Spinal cord (tissue), 10 donors: ENCODE measurements around the gene FHOD3. TPM values are rescaled to one million over a fixed set of nuclear protein-coding genes. Genes with fewer than 3 reads are reported as not detected.

Experiments used
- DNase-seq, 6 donors: peaks; one replicate each; pipeline versions ENCODE4 v3.0.0 to v3.0.0-alpha.2; 2013 to 2015; ENCODE audit warnings: low spot score in 6 of 6, low read depth in 4 of 6
- H3K27ac ChIP-seq: one replicate; pipeline ENCODE4 v1.5.1; 2013; ENCODE audit warnings: low read depth, low read length, control low read depth
- H3K27me3 ChIP-seq: one replicate; pipeline ENCODE4 v1.6.1; 2013; ENCODE audit warnings: low read length; ENCODE audit not compliant: control insufficient read depth, insufficient read depth
- H3K36me3 ChIP-seq: one replicate; pipeline ENCODE4 v1.6.1; 2013; ENCODE audit warnings: low read length; ENCODE audit not compliant: control insufficient read depth, insufficient read depth
- H3K4me1 ChIP-seq: one replicate; pipeline ENCODE4 v1.6.1; 2013; ENCODE audit warnings: low read length; ENCODE audit not compliant: control insufficient read depth, insufficient read depth
- H3K4me3 ChIP-seq: one replicate; pipeline ENCODE4 v1.5.1; 2013; ENCODE audit warnings: low read depth, low read length, control low read depth
- H3K9me3 ChIP-seq: one replicate; pipeline ENCODE4 v1.6.1; 2013; ENCODE audit warnings: low read length; ENCODE audit not compliant: control insufficient read depth, insufficient read depth
- WGBS: methylation state at CpG from one replicate; pipeline ENCODE4 v1.1.5; 2013; ENCODE audit warnings: missing lambda C conversion rate; ENCODE audit not compliant: insufficient coverage; 5-methylcytosine and 5-hydroxymethylcytosine counted together
- polyA plus RNA-seq, 2 donors: library from polyadenylated mRNA; unstranded; fragments of 120-200 nt; gene quantifications; one replicate each; pipeline ENCODE4 v1.2.1, GENCODE V29; 2013; ENCODE audit not compliant: insufficient read length in 2 of 2
- total RNA-seq, 2 donors: library from RNA; depleted of rRNA in 1 of 2; stranded (reverse); fragments of 120-200 nt in 1 of 2; fragments of >200 nt in 1 of 2; gene quantifications; one replicate each; pipeline versions ENCODE4 v1.2.3 to v1.2.4, GENCODE V29; 2013 to 2014
- donor health status: healthy.

Gene FHOD3
- total and polyA plus RNA-seq, 4 donors: 30.0 to 53.4 (median 52.1) TPM

DNA sequence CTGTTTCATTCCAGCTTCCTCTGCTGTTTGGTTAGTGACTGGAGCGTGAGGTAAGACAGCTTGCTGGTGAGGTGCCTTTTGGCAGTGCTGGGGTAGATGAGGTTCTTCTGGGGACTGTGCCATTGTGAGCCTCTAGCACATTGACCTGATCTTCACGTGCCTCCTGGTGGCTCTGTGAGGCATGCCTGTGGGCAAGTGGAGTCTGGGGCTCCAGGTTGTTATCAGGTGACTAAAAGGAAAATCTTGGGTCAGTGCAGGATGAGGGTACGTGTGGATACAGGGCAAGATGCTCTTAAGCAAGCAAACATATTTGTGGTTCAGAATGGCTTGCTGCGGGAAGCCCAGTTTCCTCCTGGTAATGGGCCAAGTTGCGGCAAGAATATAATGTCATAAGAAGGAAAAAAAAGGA lies 75.4 kb downstream of the FHOD3 start:
- Histone ChIP-seq H3K36me3 (no peaks in the 10 kb centered on the region), H3K27me3 (no peaks in the 10 kb centered on the region), H3K4me1 (peaks cover 11% of the 10 kb centered on the region), H3K9me3 (no peaks in the 10 kb centered on the region), H3K4me3 (no peak overlapping the region), H3K27ac (no peak overlapping the region)
- DNase-seq: no peak
- 95% methylated on average over 4 of the region's 5 CpGs for WGBS

DNA sequence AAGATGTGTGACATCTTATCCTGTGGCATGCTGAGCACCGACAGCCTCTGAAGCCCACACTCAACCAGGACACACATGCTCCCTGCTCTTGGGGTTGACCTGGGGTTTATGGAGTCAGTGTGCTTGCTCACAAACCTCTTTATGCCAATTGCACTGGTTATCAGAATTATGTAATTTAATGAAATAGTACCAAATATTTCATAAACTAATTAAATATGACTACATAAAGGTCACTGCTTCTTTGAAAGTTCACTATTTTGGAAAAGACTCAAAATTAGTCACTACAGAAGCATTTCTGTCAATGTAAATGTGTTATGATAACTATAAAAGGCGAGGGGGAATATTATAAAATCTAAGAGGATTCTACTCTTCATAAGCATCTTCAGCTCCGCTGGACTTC lies 76.7 kb downstream of the FHOD3 start:
- Histone ChIP-seq H3K9me3 (no peaks in the 10 kb centered on the region), H3K36me3 (no peaks in the 10 kb centered on the region), H3K4me1 (peaks cover 11% of the 10 kb centered on the region), H3K27ac (no peak overlapping the region), H3K27me3 (no peaks in the 10 kb centered on the region), H3K4me3 (no peak overlapping the region)
- DNase-seq: no peak
- no CpG with 5 or more reads among the region's 3 CpGs for WGBS

DNA sequence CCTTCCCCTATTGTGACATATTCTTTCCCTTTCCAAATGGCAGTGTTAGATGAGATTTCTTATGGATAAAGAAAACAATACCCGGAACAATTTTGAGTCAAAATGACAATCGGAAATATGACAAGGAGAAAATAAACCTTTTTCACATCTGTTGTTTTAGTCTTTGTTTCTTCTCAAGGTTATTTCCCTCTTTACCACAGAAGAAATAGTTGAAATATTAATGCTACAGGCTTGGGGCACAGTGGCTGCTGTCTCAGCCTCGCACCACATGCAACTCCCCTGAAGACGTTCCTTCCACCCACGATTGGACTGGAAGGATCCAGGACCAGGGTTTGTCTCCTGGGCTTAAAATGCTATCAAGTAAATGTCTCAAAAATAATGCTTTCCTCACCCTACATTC lies 77.6 kb downstream of the FHOD3 start:
- Histone ChIP-seq H3K36me3 (no peaks in the 10 kb centered on the region), H3K9me3 (no peaks in the 10 kb centered on the region), H3K4me1 (peaks cover 11% of the 10 kb centered on the region), H3K27me3 (no peaks in the 10 kb centered on the region), H3K27ac (no peak overlapping the region), H3K4me3 (no peak overlapping the region)
- 100% methylated on average over 3 of the region's 5 CpGs for WGBS
- DNase-seq: no peak

DNA sequence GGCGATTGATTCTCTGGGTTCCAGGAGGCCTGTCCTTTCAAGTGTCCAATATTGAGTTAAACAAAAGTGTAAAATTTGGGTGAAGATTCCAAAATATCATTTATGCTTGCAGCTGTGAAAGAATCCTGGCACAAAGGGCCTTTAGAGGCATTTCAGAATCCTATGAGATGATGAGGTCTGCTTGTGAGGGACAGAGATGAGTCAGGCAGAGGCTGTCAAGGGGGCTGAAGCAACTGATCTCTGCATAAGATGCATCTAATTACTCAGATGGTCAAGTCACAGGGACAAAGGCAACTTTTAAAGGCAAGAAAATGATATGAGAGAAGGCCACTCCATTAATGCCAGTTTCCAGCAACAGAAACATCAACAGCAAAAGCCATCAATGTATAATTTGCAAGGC lies 78.8 kb downstream of the FHOD3 start:
- no peak for DNase-seq
- H3K27me3 ChIP-seq: no peaks in the 10 kb centered on the region
- H3K4me1 ChIP-seq: peaks cover 18% of the 10 kb centered on the region
- no peak overlapping the region for H3K27ac ChIP-seq
- H3K36me3 ChIP-seq: no peaks in the 10 kb centered on the region
- H3K4me3 ChIP-seq: no peak overlapping the region
- no peaks in the 10 kb centered on the region for H3K9me3 ChIP-seq
- WGBS: 88% methylated on average over 1 of the region's 1 CpG

DNA sequence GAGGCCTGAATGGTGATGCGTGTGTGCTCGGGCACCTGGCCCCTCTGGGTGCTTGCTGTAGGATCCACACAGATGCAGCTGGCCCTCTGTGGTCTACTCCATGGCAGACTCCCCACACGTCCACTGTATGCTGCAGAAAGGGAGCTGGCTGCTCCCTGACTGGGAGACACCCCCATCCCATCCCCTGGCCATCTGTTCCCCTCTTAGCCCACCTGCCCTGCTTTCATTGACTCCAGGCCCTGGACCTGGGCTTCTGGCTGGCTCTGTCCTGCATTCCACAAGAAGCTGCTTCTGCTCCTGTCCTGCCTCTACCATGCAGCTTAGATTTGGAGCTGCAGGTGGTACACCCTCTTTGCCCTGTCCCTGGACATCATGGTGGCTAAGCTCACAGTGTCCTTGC lies 80.1 kb downstream of the FHOD3 start:
- H3K4me3 ChIP-seq: no peak overlapping the region
- H3K4me1 ChIP-seq: peaks cover 25% of the 10 kb centered on the region
- no peaks in the 10 kb centered on the region for H3K27me3 ChIP-seq
- no peak overlapping the region for H3K27ac ChIP-seq
- H3K36me3 ChIP-seq: no peaks in the 10 kb centered on the region
- H3K9me3 ChIP-seq: no peaks in the 10 kb centered on the region
- 63% methylated on average over 3 of the region's 3 CpGs for WGBS
- no peak for DNase-seq

DNA sequence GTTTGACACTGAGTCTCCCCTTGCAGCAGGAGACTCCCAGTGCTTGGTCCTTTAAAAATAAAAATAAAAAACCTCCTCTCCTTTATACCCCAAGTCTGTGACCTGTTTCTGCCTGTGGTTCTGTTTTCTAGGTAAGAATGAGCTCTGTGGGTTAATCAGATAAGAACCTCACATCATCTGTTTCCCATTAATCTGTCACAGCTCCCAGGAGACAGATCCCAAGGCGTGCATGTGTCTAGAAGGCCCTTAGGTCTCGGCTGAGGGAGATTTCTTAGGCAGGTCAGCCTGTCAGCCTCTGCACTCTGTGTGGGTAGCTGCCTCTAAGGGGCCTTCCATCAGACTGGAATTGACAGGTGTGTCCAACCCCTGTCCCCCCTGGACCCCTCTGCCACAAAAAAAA lies 80.7 kb downstream of the FHOD3 start:
- H3K27me3 ChIP-seq: no peaks in the 10 kb centered on the region
- H3K4me3 ChIP-seq: no peak overlapping the region
- no peaks in the 10 kb centered on the region for H3K36me3 ChIP-seq
- no peak overlapping the region for H3K27ac ChIP-seq
- no CpG with 5 or more reads among the region's 2 CpGs for WGBS
- DNase-seq: no peak
- H3K9me3 ChIP-seq: no peaks in the 10 kb centered on the region
- peaks cover 30% of the 10 kb centered on the region for H3K4me1 ChIP-seq

DNA sequence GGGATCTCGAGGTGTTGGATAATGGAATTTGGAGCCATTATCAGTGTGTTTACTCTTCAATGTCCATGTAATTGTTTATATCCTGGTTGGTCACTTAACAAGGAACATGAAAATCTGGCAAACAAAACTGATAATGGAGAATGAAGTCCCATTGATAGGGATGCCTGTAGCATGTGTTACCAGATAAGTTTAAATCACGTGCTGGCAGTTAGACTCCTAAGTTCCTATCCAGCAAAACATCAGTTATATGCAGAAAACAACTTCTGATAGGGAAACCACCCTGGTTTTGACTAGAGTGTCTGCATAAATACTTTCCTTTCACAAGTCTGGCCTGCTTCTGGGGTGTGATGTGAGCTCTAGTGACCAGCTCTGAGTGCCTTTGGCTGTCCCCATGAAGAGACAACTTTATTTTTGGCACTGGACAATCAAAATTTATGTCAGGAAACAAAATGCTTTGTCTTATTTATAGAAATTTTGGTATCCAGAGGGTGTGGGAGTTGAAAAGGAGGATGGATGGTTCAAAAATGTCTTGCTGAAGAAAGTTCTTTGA lies 82.0 kb downstream of the FHOD3 start:
- H3K4me3 ChIP-seq: no peak overlapping the region
- no peaks in the 10 kb centered on the region for H3K36me3 ChIP-seq
- no peak for DNase-seq
- H3K27me3 ChIP-seq: no peaks in the 10 kb centered on the region
- peaks cover 31% of the 10 kb centered on the region for H3K4me1 ChIP-seq
- no CpG with 5 or more reads among the region's 2 CpGs for WGBS
- no peaks in the 10 kb centered on the region for H3K9me3 ChIP-seq
- H3K27ac ChIP-seq: no peak overlapping the region

DNA sequence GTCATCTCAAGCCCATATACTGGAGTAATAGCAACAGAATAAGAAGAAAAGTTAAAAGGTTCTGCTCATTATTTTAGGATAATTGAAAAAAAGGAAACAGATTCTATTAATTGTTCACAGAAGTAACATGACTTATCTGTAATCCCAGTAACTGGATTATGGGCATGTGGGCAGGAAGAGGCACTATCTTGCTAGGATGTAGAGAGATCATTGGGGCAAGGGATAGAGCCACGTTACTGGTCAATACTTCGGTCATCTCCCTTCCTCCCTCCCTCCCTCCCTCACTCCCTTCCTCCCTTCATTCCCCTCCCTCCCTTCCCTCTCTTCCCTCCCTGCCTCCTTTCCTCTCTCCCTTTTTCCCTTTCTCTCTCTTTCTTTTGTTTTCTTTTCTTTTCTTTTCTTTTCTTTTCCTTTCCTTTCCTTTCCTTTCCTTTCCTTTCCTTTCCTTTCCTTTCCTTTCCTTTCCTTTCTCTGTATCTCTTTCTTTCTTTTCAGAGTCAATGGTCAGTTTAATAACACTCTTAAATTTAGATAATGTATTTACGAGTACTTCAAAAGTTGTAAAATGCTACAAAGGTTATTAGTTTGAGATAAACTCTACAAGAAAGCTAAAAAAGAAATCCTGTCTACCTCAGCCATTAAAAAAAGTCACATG lies 82.8 kb downstream of the FHOD3 start:
- H3K36me3 ChIP-seq: no peaks in the 10 kb centered on the region
- no peak for DNase-seq
- H3K27me3 ChIP-seq: no peaks in the 10 kb centered on the region
- H3K4me3 ChIP-seq: no peak overlapping the region
- peaks cover 31% of the 10 kb centered on the region for H3K4me1 ChIP-seq
- peak overlapping the region; percentile 15 for H3K27ac ChIP-seq
- 86% methylated on average over 1 of the region's 3 CpGs for WGBS
- no peaks in the 10 kb centered on the region for H3K9me3 ChIP-seq

DNA sequence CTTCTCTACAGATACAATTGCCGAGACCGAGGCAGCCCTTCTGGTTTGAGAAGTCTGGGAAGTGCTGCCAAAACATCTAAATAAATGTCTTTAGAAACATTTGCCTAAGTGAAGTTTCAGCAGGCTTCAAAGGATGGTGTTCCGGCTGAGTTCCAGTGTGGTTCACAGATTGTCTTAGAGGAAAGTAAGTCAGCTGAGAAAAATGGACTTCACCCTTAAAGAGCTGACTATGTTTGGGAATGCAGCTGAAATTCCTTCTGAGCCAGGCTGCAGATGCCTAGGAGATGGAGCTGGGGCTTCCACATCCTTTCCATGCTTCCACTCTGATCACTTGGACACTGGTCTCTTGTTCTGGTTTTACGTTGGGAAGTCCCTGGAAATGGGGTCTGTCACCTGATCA lies 83.6 kb downstream of the FHOD3 start:
- Histone ChIP-seq H3K36me3 (no peaks in the 10 kb centered on the region), H3K4me1 (peaks cover 31% of the 10 kb centered on the region), H3K9me3 (no peaks in the 10 kb centered on the region), H3K27ac (no peak overlapping the region), H3K4me3 (no peak overlapping the region), H3K27me3 (no peaks in the 10 kb centered on the region)
- WGBS: 45% methylated on average over 2 of the region's 4 CpGs
- peak; percentile 22 to 84 (median 44) for DNase-seq

DNA sequence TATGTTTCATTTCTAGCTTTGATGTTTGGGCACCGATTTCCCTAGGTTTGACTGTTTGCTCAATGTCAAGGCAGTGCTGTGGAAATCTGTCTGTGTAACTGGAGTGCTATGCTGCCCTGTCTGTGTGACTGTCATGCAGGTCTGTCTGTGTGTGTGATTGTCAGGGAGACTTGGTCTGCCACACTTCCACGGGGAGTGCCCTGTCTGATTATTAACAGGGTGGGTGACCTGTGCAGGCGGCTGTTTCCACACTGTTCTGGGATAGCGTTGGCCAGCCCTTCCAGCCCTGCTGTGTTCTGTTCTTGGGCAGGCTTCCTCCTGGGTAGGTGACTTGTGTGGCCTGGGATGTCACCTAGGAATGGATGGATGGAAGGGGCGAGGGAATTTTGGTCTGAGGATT lies 85.3 kb downstream of the FHOD3 start:
- WGBS: 81% methylated on average over 5 of the region's 5 CpGs
- no peaks in the 10 kb centered on the region for H3K36me3 ChIP-seq
- no peak overlapping the region for H3K27ac ChIP-seq
- DNase-seq: no peak
- peaks cover 20% of the 10 kb centered on the region for H3K4me1 ChIP-seq
- no peaks in the 10 kb centered on the region for H3K27me3 ChIP-seq
- no peaks in the 10 kb centered on the region for H3K9me3 ChIP-seq
- no peak overlapping the region for H3K4me3 ChIP-seq
